OCI-LY7 (cell line): Measurements from ENCODE around the gene FBLN5. TPM values are rescaled to one million over a fixed set of nuclear protein-coding genes. Genes with fewer than 3 reads are reported as not detected.

Experiments used
- BruUV-seq: library from RNA; stranded (reverse); fragments of 400-500 nt; replicated peaks from 2 replicates; lab custom pipeline; 2021; lab: Mats Ljungman, UMichigan
- CTCF ChIA-PET: fragments of 300-600 bp; sonication (Branson Sonifier 250); formaldehyde crosslinking; loops from one replicate; lab custom pipeline; 2022; ENCODE audit warnings: antibody characterized with exemption; ENCODE audit not compliant: unreplicated experiment; lab: Charles Lee
- POLR2A ChIA-PET: fragments of 300-600 bp; sonication (Branson Sonifier 250); formaldehyde crosslinking; loops from one replicate; lab custom pipeline; 2022; ENCODE audit warnings: antibody characterized with exemption; lab: Charles Lee
- DNase-seq: peaks from one replicate; pipeline ENCODE4 v3.0.0-alpha.2; 2015; ENCODE audit warnings: low spot score
- H2AFZ ChIP-seq: fragments of 200-600 bp; sonication (generic), shearing (Covaris generic); 2 replicates; pipeline ENCODE4 v1.6.1; 2014; ENCODE audit warnings: mild to moderate bottlenecking, antibody characterized with exemption, low read length, moderate library complexity
- H3K27ac ChIP-seq: fragments of 200-600 bp; sonication (generic); 2 replicates; pipeline ENCODE4 v1.5.1; 2014; ENCODE audit warnings: mixed run types, low read depth, mild to moderate bottlenecking, moderate library complexity, low read length, inconsistent platforms; ENCODE audit not compliant: poor library complexity, severe bottlenecking
- H3K36me3 ChIP-seq: fragments of 200-600 bp; sonication (generic); 2 replicates; pipeline ENCODE4 v1.6.1; 2014; ENCODE audit warnings: mild to moderate bottlenecking, antibody characterized with exemption, low read length, moderate library complexity, mixed read lengths; ENCODE audit not compliant: insufficient read depth
- H3K4me1 ChIP-seq: fragments of 200-600 bp; sonication (generic); 2 replicates; pipeline ENCODE4 v1.5.1; 2014; ENCODE audit warnings: mild to moderate bottlenecking, low read length; ENCODE audit not compliant: insufficient read depth, poor library complexity, severe bottlenecking
- H3K4me2 ChIP-seq: fragments of 200-600 bp; sonication (generic); 2 replicates; pipeline ENCODE4 v1.6.1; 2014; ENCODE audit warnings: mild to moderate bottlenecking, low read length
- H3K4me3 ChIP-seq: fragments of 200-600 bp; sonication (generic); 2 replicates; pipeline ENCODE4 v1.5.1; 2014; ENCODE audit warnings: mild to moderate bottlenecking, low read depth, low read length; ENCODE audit not compliant: poor library complexity, severe bottlenecking
- H3K79me2 ChIP-seq: fragments of 200-600 bp; sonication (generic); 2 replicates; pipeline ENCODE4 v1.6.1; 2016; ENCODE audit warnings: low read depth, mild to moderate bottlenecking, low read length, moderate library complexity, mixed read lengths; ENCODE audit not compliant: insufficient read depth
- H3K9me2 ChIP-seq: fragments of 200-600 bp; sonication (generic); 2 replicates; pipeline ENCODE4 v1.6.1; 2016; ENCODE audit warnings: mild to moderate bottlenecking, low read length, mixed read lengths; ENCODE audit not compliant: insufficient read depth
- H3K9me3 ChIP-seq: fragments of 200-600 bp; sonication (generic); 2 replicates; pipeline ENCODE4 v1.6.1; 2014; ENCODE audit warnings: mild to moderate bottlenecking, mixed run types, low read length, mixed read lengths
- H4K20me1 ChIP-seq: fragments of 200-600 bp; sonication (generic); 2 replicates; pipeline ENCODE4 v1.6.1; 2014; ENCODE audit warnings: mild to moderate bottlenecking, antibody characterized with exemption, low read length, moderate library complexity, mixed read lengths; ENCODE audit not compliant: insufficient read depth
- CTCF ChIP-seq: fragments of 200-600 bp; sonication (generic); conservative IDR thresholded peaks from 2 replicates; pipeline ENCODE4 v1.5.1; 2014; ENCODE audit warnings: mild to moderate bottlenecking, antibody characterized with exemption, low read length, moderate library complexity, mixed read lengths
- EZH2phosphoT487 ChIP-seq: fragments of 200-600 bp; sonication (generic); IDR thresholded peaks from 2 replicates; pipeline ENCODE4 v1.6.1; 2018; ENCODE audit warnings: low read depth, borderline replicate concordance, mild to moderate bottlenecking, mixed run types, antibody characterized with exemption, low read length, moderate library complexity, mixed read lengths
- intact Hi-C: fragments of 100-400 bp; cut with micrococcal nuclease; formaldehyde crosslinking; loops from one replicate; pipeline ENCODE4 v1.10.0; 2022; ENCODE audit not compliant: unreplicated experiment
- total RNA-seq, 2 experiments: library from RNA; depleted of rRNA in 1 of 2; stranded (reverse); fragments of >200 nt in 1 of 2; shearing (Covaris generic) in 1 of 2; gene quantifications; 2 replicates each; pipeline ENCODE4 v1.2.3, GENCODE V29; 2014 to 2022

The FBLN5 gene
- total RNA-seq, 2 experiments from 2014 or later, result 0.91 to 2.3 TPM

- BruUV-seq, result no TSS peak
- intact Hi-C loops, result no loop called here
- H4K20me1 ChIP-seq, result no peaks in the 10 kb centered on the region
- H2AFZ ChIP-seq, result no peak overlapping the region
- H3K9me2 ChIP-seq, result no peaks in the 10 kb centered on the region
- no peaks in the 10 kb centered on the region for H3K9me3 ChIP-seq
- ChIA-PET POLR2A (interaction anchor here (0.6 kb wide), 1 partner anchor 268 kb away, joined by 4 read pairs; no protein-coding TSS in a partner anchor), CTCF (no interaction called here)
- no peaks in the 10 kb centered on the region for H3K79me2 ChIP-seq
- H3K4me3 ChIP-seq, result no peak overlapping the region
- no peak overlapping the region for H3K27ac ChIP-seq
- no peak for DNase-seq
- H3K4me1 ChIP-seq, result no peaks in the 10 kb centered on the region
- H3K36me3 ChIP-seq, result no peaks in the 10 kb centered on the region
- TF ChIP-seq EZH2phosphoT487, result no peak
- TF ChIP-seq CTCF, result no peak
- no peak overlapping the region for H3K4me2 ChIP-seq
Observed at GRCh38 chr14:91884664-91885063, 62.8 kb downstream of the FBLN5 start.

- no peak overlapping the region for H3K4me3 ChIP-seq
- H2AFZ ChIP-seq, result no peak overlapping the region
- H3K27ac ChIP-seq, result no peak overlapping the region
- DNase-seq, result no peak
- TF ChIP-seq CTCF (no peak), EZH2phosphoT487 (no peak)
- no peak overlapping the region for H3K4me2 ChIP-seq
- H3K4me1 ChIP-seq, result no peaks in the 10 kb centered on the region
- no TSS peak for BruUV-seq
- H3K9me3 ChIP-seq, result no peaks in the 10 kb centered on the region
- H3K9me2 ChIP-seq, result no peaks in the 10 kb centered on the region
- H3K36me3 ChIP-seq, result no peaks in the 10 kb centered on the region
- intact Hi-C loops, result no loop called here
- CTCF ChIA-PET, result no interaction called here
- no peaks in the 10 kb centered on the region for H3K79me2 ChIP-seq
- no peaks in the 10 kb centered on the region for H4K20me1 ChIP-seq
- POLR2A ChIA-PET, result no interaction called here
Observed at GRCh38 chr14:91883753-91884152, 63.7 kb downstream of the FBLN5 start.

GRCh38 chr14:91882776-91883175 lies 64.7 kb downstream of the FBLN5 start:
- no peak for DNase-seq
- Histone ChIP-seq H3K36me3 (no peaks in the 10 kb centered on the region), H3K9me2 (no peaks in the 10 kb centered on the region), H3K4me1 (peaks cover 6% of the 10 kb centered on the region), H3K79me2 (no peaks in the 10 kb centered on the region), H3K9me3 (no peaks in the 10 kb centered on the region), H3K4me3 (no peak overlapping the region), H4K20me1 (no peaks in the 10 kb centered on the region), H3K4me2 (no peak overlapping the region), H3K27ac (no peak overlapping the region), H2AFZ (0 out of 2 replicates have a peak overlapping the region, but pooled peaks have one; percentile 19)
- TF ChIP-seq EZH2phosphoT487 (no peak), CTCF (no peak)
- ChIA-PET CTCF (no interaction called here), POLR2A (interaction anchor here (0.5 to 0.7 kb wide), 2 partner anchors 19 to 621 kb away, joined by 3 read pairs; no protein-coding TSS in a partner anchor)
- no TSS peak for BruUV-seq
- intact Hi-C loops, result no loop called here
